Activated CD4-positive, CD25-positive, alpha-beta regulatory T cell (primary cell): ENCODE measurements around the gene GRIN2A.

Source experiments
- DNase-seq, 4 experiments: peaks; one replicate each; lab custom pipeline; 2025; lab: John Stamatoyannopoulos, UW

Gene GRIN2A

DNA sequence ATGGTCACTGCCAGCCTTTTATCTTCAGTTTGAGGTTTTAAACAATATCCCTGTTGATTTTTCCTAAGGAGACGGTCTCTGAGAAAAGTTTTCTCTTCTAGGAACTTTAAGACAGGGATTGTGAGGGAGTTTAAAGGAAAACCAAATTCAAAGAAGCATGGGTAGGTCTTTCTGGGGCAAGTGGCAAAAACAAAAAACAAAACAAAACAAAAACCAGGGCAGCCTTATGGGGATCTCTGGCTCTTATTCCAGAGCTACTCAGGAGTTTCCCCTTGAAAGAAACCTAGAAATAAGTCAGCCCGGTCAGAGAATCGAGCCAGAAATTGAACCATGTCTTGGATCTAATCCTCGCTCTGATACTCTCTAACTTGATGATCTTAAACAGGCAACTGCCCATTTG is 424.5 kb downstream of the GRIN2A start:
- no peak for DNase-seq

DNA sequence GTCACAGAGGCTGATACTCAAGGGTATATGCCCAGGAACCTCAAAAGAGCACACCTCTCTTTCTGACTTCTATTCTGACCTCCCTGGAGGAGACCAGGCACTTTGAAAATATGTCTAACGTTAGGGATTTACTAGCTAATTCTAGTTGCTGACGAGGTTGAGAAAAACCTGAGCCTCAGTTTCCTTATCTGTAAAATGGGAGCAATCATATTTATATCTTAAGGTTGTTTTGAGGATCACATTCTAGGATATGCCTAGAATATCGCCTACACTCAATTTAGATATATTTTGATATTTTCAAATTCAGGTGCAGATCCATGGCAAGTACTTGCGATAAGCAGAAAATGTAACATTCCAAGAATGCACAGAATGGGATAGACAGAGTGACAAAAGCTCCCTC is 425.8 kb downstream of the GRIN2A start:
- no peak for DNase-seq

DNA sequence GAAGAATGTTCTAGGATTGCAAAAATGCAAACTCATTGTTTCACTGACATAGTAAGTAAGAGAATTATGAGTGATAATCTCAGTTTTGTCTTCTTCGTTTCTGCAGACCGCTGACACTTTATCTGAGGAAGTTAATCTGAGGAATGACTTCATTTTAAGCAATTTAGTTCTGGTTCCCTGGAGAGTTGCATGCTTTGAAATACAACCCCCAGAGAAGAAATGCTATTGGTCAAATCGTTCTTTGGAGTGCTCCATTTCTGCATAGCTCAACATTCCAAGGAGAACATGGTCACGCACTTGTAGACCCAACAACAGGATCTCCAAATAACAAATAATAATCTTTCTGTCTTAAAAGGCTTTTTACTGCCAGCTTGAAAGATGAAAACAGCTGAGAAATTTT is 427.1 kb downstream of the GRIN2A start:
- no peak for DNase-seq

DNA sequence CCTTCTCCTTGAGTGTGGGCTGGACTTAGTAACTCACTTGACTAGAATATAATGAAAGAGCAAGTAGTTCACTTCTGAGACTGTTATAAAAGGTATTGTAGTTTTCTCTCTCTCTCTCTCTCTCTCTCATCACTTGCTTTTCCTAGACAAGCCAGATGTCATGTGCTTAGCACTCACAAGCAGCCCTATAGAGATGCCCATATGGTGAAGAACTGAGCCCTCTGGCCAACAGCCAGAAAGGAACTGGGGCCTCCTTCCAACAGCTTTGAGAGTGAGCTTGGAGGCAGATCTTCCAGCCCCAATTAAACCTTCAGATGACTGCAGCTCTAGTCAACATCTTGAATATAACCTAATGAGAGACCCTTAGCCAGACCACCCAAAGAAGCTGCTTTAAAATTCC is 440.5 kb downstream of the GRIN2A start:
- no peak for DNase-seq

DNA sequence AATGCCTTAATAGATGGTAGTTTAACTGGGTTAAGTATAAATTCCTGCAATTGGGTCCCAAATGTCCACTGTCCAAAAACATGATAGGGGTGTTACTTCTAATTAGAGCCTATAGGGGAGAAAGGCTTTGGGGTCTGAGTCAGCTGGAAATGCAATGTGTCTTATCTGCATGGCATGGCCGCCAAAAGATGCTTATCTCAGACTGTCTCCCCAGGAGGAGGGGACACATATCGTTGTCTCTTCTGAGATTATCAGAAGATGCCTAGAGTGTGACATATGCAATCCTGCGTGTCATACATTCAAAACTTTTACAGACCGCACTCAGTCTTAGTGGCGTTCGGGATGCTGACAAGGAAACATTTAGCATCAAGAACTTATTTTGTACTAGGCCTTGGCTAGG is 442.9 kb downstream of the GRIN2A start:
- no peak for DNase-seq

DNA sequence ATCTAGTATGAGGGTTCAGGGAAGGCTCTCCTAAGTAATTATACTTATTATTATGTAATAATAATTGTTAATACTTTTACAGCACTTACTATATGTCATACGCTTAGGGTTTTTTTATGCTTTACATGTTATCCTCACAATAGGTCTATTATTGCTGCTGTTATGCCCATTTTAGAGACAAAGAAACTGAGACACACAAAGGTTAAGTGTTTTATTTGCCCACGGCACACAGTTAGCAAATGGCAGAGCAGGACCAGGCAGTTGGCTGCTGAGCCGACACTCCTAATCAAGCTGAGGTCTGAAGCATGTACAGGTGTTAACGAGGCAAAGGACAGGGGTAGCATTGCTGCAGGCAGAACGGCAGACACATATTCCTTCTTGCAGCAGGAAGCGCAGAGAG is 443.5 kb downstream of the GRIN2A start:
- no peak for DNase-seq

DNA sequence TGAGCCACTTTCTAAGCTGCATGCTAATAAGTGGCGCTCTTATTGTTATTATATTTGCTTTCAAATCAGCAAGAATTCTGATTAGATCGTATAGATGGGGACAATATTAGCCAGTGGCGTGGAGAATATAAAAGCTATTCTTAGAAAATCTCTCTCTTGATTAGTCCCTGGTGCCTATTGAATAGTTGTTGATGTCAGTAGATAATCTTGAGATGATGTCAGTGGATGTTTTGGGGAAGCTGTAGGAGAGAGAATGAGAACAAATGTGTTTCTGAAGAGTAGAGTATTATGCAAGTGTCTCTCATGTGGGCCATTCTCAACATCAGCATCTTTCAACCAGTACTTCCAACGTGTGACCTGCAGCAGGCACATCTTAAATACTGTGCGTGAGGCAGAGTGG is 445.7 kb downstream of the GRIN2A start:
- no peak for DNase-seq

DNA sequence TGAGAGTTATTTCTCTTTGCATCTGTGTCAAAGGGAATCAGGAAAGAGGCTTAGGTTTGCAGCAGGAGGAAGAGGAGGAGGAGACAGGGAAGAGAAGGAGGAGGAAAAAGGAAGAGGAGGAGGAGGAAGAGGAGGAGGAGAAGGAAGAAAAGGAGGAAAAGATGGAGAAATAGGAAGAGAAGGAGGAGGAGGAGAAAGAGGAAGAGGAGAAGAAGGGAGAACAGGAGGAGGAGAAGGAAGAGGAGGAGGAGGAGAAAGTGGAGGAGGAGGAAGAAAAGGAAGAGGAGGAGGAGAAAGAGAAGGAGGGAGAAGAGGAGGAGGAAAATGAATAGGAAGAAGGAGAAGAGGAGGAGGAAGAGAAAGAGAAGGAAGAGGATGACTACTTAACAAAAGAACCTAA is 459.1 kb downstream of the GRIN2A start:
- DNase-seq = no peak

DNA sequence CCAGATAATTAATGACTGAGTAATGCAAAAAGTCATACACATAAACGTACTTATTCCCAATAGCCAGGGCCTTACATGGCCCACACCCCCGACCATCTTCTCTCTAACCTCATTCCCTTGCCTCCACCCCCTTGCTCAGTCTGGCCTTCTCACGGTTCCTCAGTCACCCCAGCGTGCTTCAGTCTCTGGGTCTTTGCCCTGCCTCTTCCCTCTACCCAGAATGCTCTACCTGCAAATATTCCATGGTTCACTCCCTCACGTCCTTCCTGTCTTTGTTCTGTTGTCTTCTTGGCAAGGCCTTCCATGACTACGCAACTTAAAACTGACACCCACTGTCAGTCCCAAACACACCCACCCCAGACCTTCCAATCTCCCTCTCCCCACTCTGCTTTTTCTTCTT is 468.3 kb downstream of the GRIN2A start:
- no peak for DNase-seq

DNA sequence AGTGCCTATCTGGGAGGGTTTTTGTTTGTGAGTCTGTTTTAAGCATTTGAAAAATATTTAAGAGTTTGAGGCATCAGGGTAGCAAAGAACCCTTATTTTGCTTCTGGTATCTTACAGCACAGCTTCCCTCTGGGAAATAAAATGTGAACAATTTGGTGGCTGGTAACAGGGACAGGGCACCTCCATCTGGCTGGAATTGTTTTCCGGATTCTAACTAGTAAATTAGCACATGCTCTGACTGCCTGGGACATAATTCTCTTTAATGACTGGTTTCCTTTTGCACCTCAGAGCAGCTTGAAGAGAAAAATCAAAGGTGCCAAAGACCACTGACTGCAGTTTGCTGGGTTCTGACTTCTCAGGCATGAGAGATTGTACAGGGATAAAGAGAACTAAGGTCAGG is 469.1 kb downstream of the GRIN2A start:
- DNase-seq = no peak

DNA sequence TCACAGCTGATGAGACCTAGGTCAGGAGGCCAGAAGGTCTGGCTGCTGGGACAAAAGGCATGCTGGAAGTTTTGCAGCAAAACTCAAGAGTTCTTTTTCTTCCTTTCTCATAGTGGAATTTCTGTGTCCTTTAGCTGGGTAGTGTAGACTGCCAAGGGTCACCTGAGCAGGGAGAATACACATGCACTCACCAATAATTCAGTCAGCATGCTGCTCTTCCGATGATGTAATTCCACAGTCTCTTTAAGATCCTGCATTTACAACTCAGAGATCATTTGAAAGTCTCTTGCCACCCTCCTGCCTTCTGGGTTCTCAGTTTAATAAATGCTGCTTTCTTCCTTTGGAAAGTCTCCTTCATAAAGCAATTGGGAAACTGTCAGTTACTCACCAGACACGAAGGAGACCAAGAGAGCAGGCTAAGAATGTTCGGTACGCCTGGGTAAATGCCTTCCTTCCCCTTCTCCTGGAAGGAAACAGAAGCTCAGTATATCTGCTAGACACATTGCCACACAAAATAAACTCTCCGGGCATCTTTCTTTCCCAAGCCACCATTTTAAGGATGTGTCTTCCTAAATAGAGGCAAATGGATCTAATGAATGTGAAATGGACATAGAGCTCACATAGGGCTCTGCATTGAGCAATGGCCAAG is 473.1 kb downstream of the GRIN2A start:
- no peak for DNase-seq

DNA sequence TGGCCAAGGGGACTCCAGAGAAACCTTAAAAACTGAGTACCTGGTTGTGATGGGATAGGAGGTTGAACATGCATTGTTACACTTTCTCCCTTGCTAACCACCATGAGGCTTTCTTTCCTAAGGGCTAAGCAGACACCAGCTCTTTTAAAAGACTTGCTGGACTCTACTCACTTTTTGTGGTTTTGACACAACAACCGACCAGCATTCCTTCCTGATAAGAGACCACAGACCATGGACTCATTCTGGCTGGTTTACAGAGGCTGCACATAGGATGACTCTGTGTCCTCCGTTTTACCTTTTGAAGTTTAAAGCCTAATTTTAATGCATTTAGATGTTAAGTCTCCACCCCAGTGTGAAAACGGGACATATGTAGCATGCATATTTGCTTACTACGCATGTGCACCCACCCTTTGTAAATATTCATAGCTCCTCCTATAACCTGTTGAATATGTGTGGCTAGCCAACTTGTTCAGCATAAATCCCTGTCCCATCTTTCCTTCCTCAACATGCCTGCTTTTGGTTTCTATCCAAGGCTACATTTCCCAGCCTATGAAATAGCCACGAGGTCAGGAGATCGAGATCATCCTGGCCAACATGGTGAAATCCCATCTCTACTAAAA is 475.9 kb downstream of the GRIN2A start:
- DNase-seq = no peak

DNA sequence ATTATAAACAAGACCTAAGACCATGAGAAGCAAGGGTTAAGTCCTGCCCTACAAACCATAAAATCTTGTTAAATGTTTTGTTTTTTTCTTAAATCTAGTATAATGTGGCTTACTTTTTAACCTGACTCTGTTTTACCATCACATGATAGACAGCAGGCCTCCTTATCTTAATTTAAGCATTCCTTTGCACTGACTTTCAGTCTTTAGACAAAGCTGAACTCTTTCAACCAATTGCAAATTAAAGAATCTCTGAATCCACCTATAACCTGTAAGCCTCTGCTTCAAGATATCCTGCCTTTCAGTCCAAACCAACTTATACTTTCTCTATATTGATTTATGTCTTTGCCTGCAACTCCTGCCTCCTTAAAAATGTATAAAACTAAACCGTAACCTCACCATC is 478.5 kb downstream of the GRIN2A start:
- DNase-seq = no peak
